Nephron (organoid): ENCODE measurements around the gene SULF2.

Experiments
- H3K27ac Mint-ChIP-seq, 3 experiments: 2 replicates each; pipeline ENCODE4 v1.8.0; 2020; ENCODE audit warnings: mixed read lengths in 3 of 3, mild to moderate bottlenecking in 2 of 3, moderate library complexity in 1 of 3
- H3K27me3 Mint-ChIP-seq: 2 replicates; pipeline ENCODE4 v1.8.0; 2021; ENCODE audit warnings: low read depth, mild to moderate bottlenecking, moderate library complexity, mixed read lengths
- H3K36me3 Mint-ChIP-seq: 2 replicates; pipeline ENCODE4 v1.8.0; 2020; ENCODE audit warnings: low read depth, mixed read lengths
- H3K4me1 Mint-ChIP-seq: 2 replicates; pipeline ENCODE4 v1.8.0; 2020; ENCODE audit warnings: mixed read lengths
- H3K4me3 Mint-ChIP-seq, 3 experiments: 2 replicates each; pipeline ENCODE4 v1.8.0; 2020; ENCODE audit warnings: mild to moderate bottlenecking in 3 of 3, mixed read lengths in 3 of 3, moderate library complexity in 2 of 3
- H3K9me3 Mint-ChIP-seq: 2 replicates; pipeline ENCODE4 v1.8.0; 2020; ENCODE audit warnings: mixed read lengths
- CTCF ChIP-seq, 3 experiments: fragments of 200-600 bp; sonication (generic); IDR thresholded peaks; one replicate each; pipeline ENCODE4 v1.5.0; 2021; ENCODE audit warnings: antibody characterized with exemption in 3 of 3; ENCODE audit not compliant: unreplicated experiment in 3 of 3

Gene SULF2

GRCh38 chr20:47696856-47697255 is 88.4 kb downstream of the SULF2 start:
- no peak for TF ChIP-seq CTCF (IDR thresholded peaks at IDR 0.05; ENCODE audit: unreplicated experiment in 3 of 3)
- Mint-ChIP-seq H3K27me3 (peaks cover 5% of the 10 kb centered on the region), H3K27ac (peak overlapping the region in 1 of 3 experiments; percentile 18), H3K4me3 (no peak overlapping the region), H3K36me3 (peaks cover 30% of the 10 kb centered on the region), H3K4me1 (peaks cover 32% of the 10 kb centered on the region), H3K9me3 (no peaks in the 10 kb centered on the region)

GRCh38 chr20:47694021-47694818 is 91.1 kb downstream of the SULF2 start:
- Mint-ChIP-seq H3K4me1 (peaks cover 38% of the 10 kb centered on the region), H3K36me3 (peaks cover 23% of the 10 kb centered on the region), H3K9me3 (no peaks in the 10 kb centered on the region), H3K27me3 (no peaks in the 10 kb centered on the region), H3K27ac (peak overlapping the region in 2 of 3 experiments; percentile 85 to 88), H3K4me3 (no peak overlapping the region)
- TF ChIP-seq CTCF (IDR thresholded peaks at IDR 0.05; ENCODE audit: unreplicated experiment in 3 of 3), result no peak

- Mint-ChIP-seq H3K27me3 (no peaks in the 10 kb centered on the region), H3K4me1 (peaks cover 49% of the 10 kb centered on the region), H3K27ac (no peak overlapping the region), H3K9me3 (no peaks in the 10 kb centered on the region), H3K36me3 (peaks cover 20% of the 10 kb centered on the region), H3K4me3 (no peak overlapping the region)
- TF ChIP-seq CTCF (IDR thresholded peaks at IDR 0.05; ENCODE audit: unreplicated experiment in 3 of 3), result no peak
Measured at GRCh38 chr20:47691625-47692024, 93.7 kb downstream of the SULF2 start.

- H3K36me3 Mint-ChIP-seq, result peaks cover 29% of the 10 kb centered on the region
- TF ChIP-seq CTCF (IDR thresholded peaks at IDR 0.05; ENCODE audit: unreplicated experiment in 3 of 3), result no peak
- no peaks in the 10 kb centered on the region for H3K9me3 Mint-ChIP-seq
- no peaks in the 10 kb centered on the region for H3K27me3 Mint-ChIP-seq
- H3K27ac Mint-ChIP-seq, result peak overlapping the region in 2 of 3 experiments; percentile 17 to 61
- peaks cover 48% of the 10 kb centered on the region for H3K4me1 Mint-ChIP-seq
- H3K4me3 Mint-ChIP-seq, result no peak overlapping the region
Measured at GRCh38 chr20:47689731-47690130, 95.5 kb downstream of the SULF2 start.

- Mint-ChIP-seq H3K4me3 (no peak overlapping the region), H3K9me3 (no peaks in the 10 kb centered on the region)
Measured at GRCh38 chr20:47688385-47689381, 96.6 kb downstream of the SULF2 start.

More at GRCh38 chr20:47688385-47689381, 96.6 kb downstream of the SULF2 start:
- peaks cover 33% of the 10 kb centered on the region for H3K36me3 Mint-ChIP-seq
- H3K27ac Mint-ChIP-seq, result no peak overlapping the region
- no peak for TF ChIP-seq CTCF (IDR thresholded peaks at IDR 0.05; ENCODE audit: unreplicated experiment in 3 of 3)
- peaks cover 47% of the 10 kb centered on the region for H3K4me1 Mint-ChIP-seq
- H3K27me3 Mint-ChIP-seq, result no peaks in the 10 kb centered on the region
